Embryonic facial prominence (tissue), 1 donor: ENCODE results near the gene STARD10.

Experiments used
- DNase-seq: peaks from one replicate; pipeline ENCODE4 v3.0.0-alpha.2; 2016; ENCODE audit errors: extremely low spot score

The STARD10 gene

GRCh38 chr11:72707032-72707431 is 86.8 kb downstream of the STARD10 start:
- no peak for DNase-seq

- no peak for DNase-seq
Observed at GRCh38 chr11:72706579-72706978, 87.3 kb downstream of the STARD10 start.

GRCh38 chr11:72705442-72706365 is 88.1 kb downstream of the STARD10 start:
- no peak for DNase-seq

- no peak for DNase-seq
Observed at GRCh38 chr11:72704783-72705265, 89.0 kb downstream of the STARD10 start.
